HG02678 (cell line): ENCODE measurements around the gene PLXNA2.

Experiments
- ATAC-seq: cut with Tn5 transposase; IDR thresholded peaks from one replicate; pipeline ENCODE4 v1.9.1; 2021; ENCODE audit warnings: mild to moderate bottlenecking, moderate library complexity; ENCODE audit not compliant: unreplicated experiment

The PLXNA2 gene

GRCh38 chr1:208242146-208242545 is 2.0 kb downstream of the PLXNA2 start:
- no peak for ATAC-seq

- no peak for ATAC-seq
Observed at GRCh38 chr1:208241512-208241911, 2.7 kb downstream of the PLXNA2 start.

GRCh38 chr1:208240662-208241355 is 3.4 kb downstream of the PLXNA2 start:
- ATAC-seq, result no peak

GRCh38 chr1:208239473-208240381 is 4.5 kb downstream of the PLXNA2 start:
- ATAC-seq, result no peak

GRCh38 chr1:208238710-208239472 is 5.3 kb downstream of the PLXNA2 start:
- ATAC-seq, result peak; percentile 39

GRCh38 chr1:208237241-208237640 is 6.9 kb downstream of the PLXNA2 start:
- ATAC-seq, result no peak

GRCh38 chr1:208235982-208236761 is 8.0 kb downstream of the PLXNA2 start:
- ATAC-seq, result peak; percentile 65

- ATAC-seq, result no peak
Observed at GRCh38 chr1:208235356-208235981, 8.7 kb downstream of the PLXNA2 start.

- no peak for ATAC-seq
Observed at GRCh38 chr1:208234721-208235120, 9.5 kb downstream of the PLXNA2 start.

GRCh38 chr1:208233978-208234377 is 10.2 kb downstream of the PLXNA2 start:
- no peak for ATAC-seq

GRCh38 chr1:208233546-208233945 is 10.6 kb downstream of the PLXNA2 start:
- ATAC-seq, result no peak

- ATAC-seq, result no peak
Observed at GRCh38 chr1:208232662-208233038, 11.5 kb downstream of the PLXNA2 start.

GRCh38 chr1:208231881-208232661 is 12.1 kb downstream of the PLXNA2 start:
- ATAC-seq, result no peak

- no peak for ATAC-seq
Observed at GRCh38 chr1:208230668-208231529, 13.3 kb downstream of the PLXNA2 start.

GRCh38 chr1:208228550-208228949 is 15.6 kb downstream of the PLXNA2 start:
- ATAC-seq, result no peak

- ATAC-seq, result no peak
Observed at GRCh38 chr1:208228026-208228425, 16.2 kb downstream of the PLXNA2 start.

GRCh38 chr1:208227366-208227765 is 16.8 kb downstream of the PLXNA2 start:
- ATAC-seq, result no peak
